ENCODE measurements around the gene OR13J1.

The OR13J1 gene

DNA sequence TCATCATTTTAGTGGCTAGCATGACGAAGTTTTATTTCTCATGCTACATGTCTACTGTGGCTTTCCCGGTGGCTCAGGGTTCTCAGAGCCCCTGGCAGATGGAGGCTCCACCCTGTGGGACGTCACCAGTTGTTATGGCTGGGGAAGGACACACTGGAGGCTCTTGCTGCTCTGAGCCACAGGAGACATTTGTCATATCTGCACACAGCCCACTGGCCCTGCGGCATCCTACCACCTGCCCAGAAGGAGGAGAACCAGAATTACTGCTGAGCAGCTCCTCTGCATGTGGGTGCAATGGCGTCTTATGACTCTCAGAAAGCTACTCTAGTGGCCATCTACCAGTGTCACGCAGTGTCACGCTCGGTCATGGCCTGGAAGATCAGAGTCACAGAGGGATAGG is 6.6 kb downstream of the OR13J1 start:
- no peak overlapping the region for H3K27ac ChIP-seq (replicated peaks)
- TF ChIP-seq GABPA (IDR thresholded peaks at IDR 0.05; ENCODE audit: low read depth) (no peak), POLR2AphosphoS5 (IDR thresholded peaks at IDR 0.05; ENCODE audit: low read depth) (no peak), SPI1 (IDR thresholded peaks at IDR 0.05; ENCODE audit: borderline replicate concordance, low read depth) (no peak)
- TF ChIP-seq, protein P1, sequence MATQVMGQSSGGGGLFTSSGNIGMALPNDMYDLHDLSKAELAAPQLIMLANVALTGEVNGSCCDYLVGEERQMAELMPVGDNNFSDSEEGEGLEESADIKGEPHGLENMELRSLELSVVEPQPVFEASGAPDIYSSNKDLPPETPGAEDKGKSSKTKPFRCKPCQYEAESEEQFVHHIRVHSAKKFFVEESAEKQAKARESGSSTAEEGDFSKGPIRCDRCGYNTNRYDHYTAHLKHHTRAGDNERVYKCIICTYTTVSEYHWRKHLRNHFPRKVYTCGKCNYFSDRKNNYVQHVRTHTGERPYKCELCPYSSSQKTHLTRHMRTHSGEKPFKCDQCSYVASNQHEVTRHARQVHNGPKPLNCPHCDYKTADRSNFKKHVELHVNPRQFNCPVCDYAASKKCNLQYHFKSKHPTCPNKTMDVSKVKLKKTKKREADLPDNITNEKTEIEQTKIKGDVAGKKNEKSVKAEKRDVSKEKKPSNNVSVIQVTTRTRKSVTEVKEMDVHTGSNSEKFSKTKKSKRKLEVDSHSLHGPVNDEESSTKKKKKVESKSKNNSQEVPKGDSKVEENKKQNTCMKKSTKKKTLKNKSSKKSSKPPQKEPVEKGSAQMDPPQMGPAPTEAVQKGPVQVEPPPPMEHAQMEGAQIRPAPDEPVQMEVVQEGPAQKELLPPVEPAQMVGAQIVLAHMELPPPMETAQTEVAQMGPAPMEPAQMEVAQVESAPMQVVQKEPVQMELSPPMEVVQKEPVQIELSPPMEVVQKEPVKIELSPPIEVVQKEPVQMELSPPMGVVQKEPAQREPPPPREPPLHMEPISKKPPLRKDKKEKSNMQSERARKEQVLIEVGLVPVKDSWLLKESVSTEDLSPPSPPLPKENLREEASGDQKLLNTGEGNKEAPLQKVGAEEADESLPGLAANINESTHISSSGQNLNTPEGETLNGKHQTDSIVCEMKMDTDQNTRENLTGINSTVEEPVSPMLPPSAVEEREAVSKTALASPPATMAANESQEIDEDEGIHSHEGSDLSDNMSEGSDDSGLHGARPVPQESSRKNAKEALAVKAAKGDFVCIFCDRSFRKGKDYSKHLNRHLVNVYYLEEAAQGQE (IDR thresholded peaks at IDR 0.05; ENCODE audit: insufficient replicate concordance, low read depth), result no peak
- TF ChIP-seq, protein P2, sequence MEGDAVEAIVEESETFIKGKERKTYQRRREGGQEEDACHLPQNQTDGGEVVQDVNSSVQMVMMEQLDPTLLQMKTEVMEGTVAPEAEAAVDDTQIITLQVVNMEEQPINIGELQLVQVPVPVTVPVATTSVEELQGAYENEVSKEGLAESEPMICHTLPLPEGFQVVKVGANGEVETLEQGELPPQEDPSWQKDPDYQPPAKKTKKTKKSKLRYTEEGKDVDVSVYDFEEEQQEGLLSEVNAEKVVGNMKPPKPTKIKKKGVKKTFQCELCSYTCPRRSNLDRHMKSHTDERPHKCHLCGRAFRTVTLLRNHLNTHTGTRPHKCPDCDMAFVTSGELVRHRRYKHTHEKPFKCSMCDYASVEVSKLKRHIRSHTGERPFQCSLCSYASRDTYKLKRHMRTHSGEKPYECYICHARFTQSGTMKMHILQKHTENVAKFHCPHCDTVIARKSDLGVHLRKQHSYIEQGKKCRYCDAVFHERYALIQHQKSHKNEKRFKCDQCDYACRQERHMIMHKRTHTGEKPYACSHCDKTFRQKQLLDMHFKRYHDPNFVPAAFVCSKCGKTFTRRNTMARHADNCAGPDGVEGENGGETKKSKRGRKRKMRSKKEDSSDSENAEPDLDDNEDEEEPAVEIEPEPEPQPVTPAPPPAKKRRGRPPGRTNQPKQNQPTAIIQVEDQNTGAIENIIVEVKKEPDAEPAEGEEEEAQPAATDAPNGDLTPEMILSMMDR (IDR thresholded peaks at IDR 0.05; ENCODE audit: insufficient read depth, low read length), result no peak
- no peak overlapping the region for H3K4me3 ChIP-seq (replicated peaks; ENCODE audit: insufficient read depth, low read length)
- DNase-seq (ENCODE audit: low read depth in 1 of 2, low spot score in 1 of 2), result no peak
- H3K27me3 ChIP-seq (ENCODE audit: insufficient read depth, poor library complexity, severe bottlenecking), result peaks cover 15% of the 10 kb centered on the region

DNA sequence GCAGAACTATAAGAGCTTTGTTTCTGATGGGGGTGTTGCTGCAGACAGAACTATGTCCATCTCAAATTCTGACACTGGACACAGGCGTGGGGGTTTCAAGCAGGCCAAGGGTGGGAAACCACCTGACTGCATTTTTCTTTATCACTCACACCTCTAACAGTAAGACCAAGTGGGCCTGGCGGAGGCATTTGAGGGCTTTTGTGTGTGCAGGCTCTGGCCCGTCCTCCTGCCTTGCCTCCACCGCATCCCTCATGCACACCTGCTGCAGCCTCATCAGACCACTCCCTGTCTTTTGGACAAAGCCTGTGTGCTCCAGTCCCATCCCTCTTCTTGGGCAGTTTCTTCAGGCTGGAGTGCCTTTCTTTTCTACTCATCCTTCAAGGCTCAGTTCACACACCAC is 7.9 kb downstream of the OR13J1 start:
- TF ChIP-seq SPI1 (IDR thresholded peaks at IDR 0.05; ENCODE audit: borderline replicate concordance, low read depth) (no peak), GABPA (IDR thresholded peaks at IDR 0.05; ENCODE audit: low read depth) (no peak), POLR2AphosphoS5 (IDR thresholded peaks at IDR 0.05; ENCODE audit: low read depth) (no peak)
- TF ChIP-seq, protein P2 (IDR thresholded peaks at IDR 0.05; ENCODE audit: insufficient read depth, low read length), result no peak
- H3K27me3 ChIP-seq (ENCODE audit: insufficient read depth, poor library complexity, severe bottlenecking), result peaks cover 15% of the 10 kb centered on the region
- H3K4me3 ChIP-seq (replicated peaks; ENCODE audit: insufficient read depth, low read length), result no peak overlapping the region

DNA sequence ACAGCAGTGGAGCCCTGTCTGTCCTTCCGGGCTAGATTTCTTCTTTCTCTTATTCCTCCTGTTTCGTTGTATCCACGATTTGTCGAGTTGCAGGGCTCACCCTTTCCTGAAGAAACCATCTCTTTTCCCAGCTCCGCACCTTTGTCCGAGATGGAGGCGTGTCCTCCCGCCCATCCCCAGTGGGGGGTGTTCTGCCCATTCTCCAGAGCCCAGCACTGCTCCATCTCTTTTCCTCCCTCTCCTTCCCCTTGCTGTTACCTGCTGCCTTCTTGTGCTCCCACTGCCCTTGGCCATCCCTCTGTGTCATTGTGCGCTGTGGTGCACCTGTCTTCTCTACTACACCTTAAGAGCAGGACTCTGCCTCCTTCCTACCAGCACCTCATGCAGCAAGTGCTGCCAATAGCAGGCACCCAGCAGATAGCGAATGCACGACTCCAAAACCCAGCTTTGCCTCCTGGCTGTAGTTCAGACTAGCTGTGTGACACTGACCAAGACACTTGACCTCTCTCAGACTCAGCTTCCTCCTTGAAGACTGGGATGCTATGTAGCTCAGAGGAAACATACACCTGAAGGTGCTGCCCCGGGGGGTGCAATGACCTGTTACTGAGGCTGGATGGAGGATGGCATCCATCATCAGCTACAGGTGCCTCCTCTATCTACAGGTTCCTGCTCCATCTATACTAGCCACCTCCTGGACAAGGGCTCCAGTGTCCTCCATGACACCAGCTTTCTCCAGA is 8.9 kb downstream of the OR13J1 start:
- no peak for DNase-seq (ENCODE audit: low read depth in 1 of 2, low spot score in 1 of 2)
- no peak overlapping the region for H3K27ac ChIP-seq (replicated peaks)
- peaks cover 15% of the 10 kb centered on the region for H3K27me3 ChIP-seq (ENCODE audit: insufficient read depth, poor library complexity, severe bottlenecking)
- H3K4me3 ChIP-seq (replicated peaks; ENCODE audit: insufficient read depth, low read length), result no peak overlapping the region
- no peak for TF ChIP-seq SPI1 (IDR thresholded peaks at IDR 0.05; ENCODE audit: borderline replicate concordance, low read depth)
- no peak for TF ChIP-seq POLR2AphosphoS5 (IDR thresholded peaks at IDR 0.05; ENCODE audit: low read depth)
- no peak for TF ChIP-seq GABPA (IDR thresholded peaks at IDR 0.05; ENCODE audit: low read depth)
- TF ChIP-seq, protein P1 (IDR thresholded peaks at IDR 0.05; ENCODE audit: insufficient replicate concordance, low read depth), result no peak
- TF ChIP-seq, protein P2 (IDR thresholded peaks at IDR 0.05; ENCODE audit: insufficient read depth, low read length), result no peak

More for the DNA sequence above, 7.9 kb downstream of the OR13J1 start:
- DNase-seq (ENCODE audit: low read depth in 1 of 2, low spot score in 1 of 2), result no peak
- no peak overlapping the region for H3K27ac ChIP-seq (replicated peaks)

Measured in HL-60 (cell line).